ENCODE data around the gene UNC13D.

- no peak for TF ChIP-seq CTCF (IDR thresholded peaks at IDR 0.05; ENCODE audit: low read length)
- TF ChIP-seq EZH2phosphoT487 (IDR thresholded peaks at IDR 0.05; ENCODE audit: low read length) = no peak
Measured at GRCh38 chr17:75888484-75888883, 44.3 kb upstream of the UNC13D start.

All from MM.1S (cell line).